ENCODE results near the gene COL6A5.

DNA sequence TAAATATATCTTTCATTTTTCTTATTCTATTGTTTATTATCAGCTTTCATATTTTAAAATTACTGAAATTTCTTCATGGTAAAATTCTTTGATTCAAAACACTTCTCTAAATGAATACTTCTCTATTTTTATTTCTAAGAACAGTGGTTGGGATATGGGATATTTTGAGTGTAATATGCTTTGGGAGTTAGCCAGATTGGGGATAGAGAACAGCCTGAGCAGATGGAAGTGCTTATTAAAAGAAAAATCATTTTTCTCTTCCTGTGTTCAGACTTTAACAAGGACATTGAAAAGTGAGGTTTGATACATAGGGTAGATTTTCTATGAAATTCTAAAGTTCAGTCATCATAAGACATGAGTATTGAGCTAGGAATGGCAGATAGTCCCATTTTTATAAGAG is 84.8 kb downstream of the COL6A5 start:
- TF ChIP-seq POLR2A (IDR thresholded peaks at IDR 0.05) = no peak
- TF ChIP-seq, protein P1, sequence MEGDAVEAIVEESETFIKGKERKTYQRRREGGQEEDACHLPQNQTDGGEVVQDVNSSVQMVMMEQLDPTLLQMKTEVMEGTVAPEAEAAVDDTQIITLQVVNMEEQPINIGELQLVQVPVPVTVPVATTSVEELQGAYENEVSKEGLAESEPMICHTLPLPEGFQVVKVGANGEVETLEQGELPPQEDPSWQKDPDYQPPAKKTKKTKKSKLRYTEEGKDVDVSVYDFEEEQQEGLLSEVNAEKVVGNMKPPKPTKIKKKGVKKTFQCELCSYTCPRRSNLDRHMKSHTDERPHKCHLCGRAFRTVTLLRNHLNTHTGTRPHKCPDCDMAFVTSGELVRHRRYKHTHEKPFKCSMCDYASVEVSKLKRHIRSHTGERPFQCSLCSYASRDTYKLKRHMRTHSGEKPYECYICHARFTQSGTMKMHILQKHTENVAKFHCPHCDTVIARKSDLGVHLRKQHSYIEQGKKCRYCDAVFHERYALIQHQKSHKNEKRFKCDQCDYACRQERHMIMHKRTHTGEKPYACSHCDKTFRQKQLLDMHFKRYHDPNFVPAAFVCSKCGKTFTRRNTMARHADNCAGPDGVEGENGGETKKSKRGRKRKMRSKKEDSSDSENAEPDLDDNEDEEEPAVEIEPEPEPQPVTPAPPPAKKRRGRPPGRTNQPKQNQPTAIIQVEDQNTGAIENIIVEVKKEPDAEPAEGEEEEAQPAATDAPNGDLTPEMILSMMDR (IDR thresholded peaks at IDR 0.05) = no peak

Data from thyroid gland (tissue), 4 donors.